A673 (cell line): ENCODE data around the gene MKNK2.

Experiments used
- CTCF ChIP-seq: fragments of 300-800, 200-600 bp; sonication (generic); conservative IDR thresholded peaks from 2 replicates; pipeline ENCODE4 v1.5.1; 2017; ENCODE audit warnings: low read depth, mild to moderate bottlenecking, antibody characterized with exemption, low read length, moderate library complexity, mixed read lengths
- EZH2 ChIP-seq: fragments of 200-600 bp; sonication (generic); IDR thresholded peaks from 2 replicates; pipeline ENCODE4 v1.6.1; 2017; ENCODE audit warnings: borderline replicate concordance, low read depth, mild to moderate bottlenecking, mixed read lengths, antibody characterized with exemption, low read length; ENCODE audit not compliant: poor library complexity, severe bottlenecking

GRCh38 chr19:2050991-2051772, at the start of gene MKNK2:
- TF ChIP-seq CTCF (peak; percentile 55), EZH2 (no peak)
